HepG2 (cell line): ENCODE data around the gene CPLX3. TPM values are rescaled to one million over a fixed set of nuclear protein-coding genes. Genes with fewer than 3 reads are reported as not detected.

ENCODE experiments used
- BHLHE40 ChIP-seq: IDR thresholded peaks from 2 replicates; pipeline ENCODE4 v1.6.1; 2011; ENCODE audit warnings: low read length, improper control_type of control experiment
- BORCS8-MEF2B ChIP-seq: sonication (generic); formaldehyde crosslinking; IDR thresholded peaks from 2 replicates; pipeline ENCODE4 v1.8.0; 2022; ENCODE audit warnings: mild to moderate bottlenecking, missing genetic modification reagents
- GATAD1 ChIP-seq: IDR thresholded peaks from 2 replicates; pipeline ENCODE4 v1.6.1; 2016; ENCODE audit warnings: missing genetic modification reagents, missing compliant biosample characterization
- HCFC1 ChIP-seq: fragments of 150-350 bp; IDR thresholded peaks from 2 replicates; pipeline ENCODE4 v1.6.1; 2014; ENCODE audit warnings: low read depth, low read length
- HIVEP1 ChIP-seq: sonication (generic); formaldehyde crosslinking; IDR thresholded peaks from 2 replicates; pipeline ENCODE4 v1.4.0; 2020; ENCODE audit warnings: mild to moderate bottlenecking, missing genetic modification reagents
- HOXA7 ChIP-seq: sonication (generic); formaldehyde crosslinking; IDR thresholded peaks from 2 replicates; pipeline ENCODE4 v1.8.1; 2022; ENCODE audit warnings: mild to moderate bottlenecking, missing genetic modification reagents, moderate library complexity
- IKZF5 ChIP-seq: IDR thresholded peaks from 2 replicates; pipeline ENCODE4 v1.6.1; 2018; ENCODE audit warnings: missing genetic modification reagents, mild to moderate bottlenecking, missing compliant biosample characterization
- KDM2A ChIP-seq: sonication (generic); formaldehyde crosslinking; IDR thresholded peaks from 2 replicates; pipeline ENCODE4 v1.4.0; 2020; ENCODE audit warnings: low read depth, missing genetic modification reagents, borderline replicate concordance
- MEF2D ChIP-seq: sonication (generic); formaldehyde crosslinking; IDR thresholded peaks from 2 replicates; pipeline ENCODE4 v1.5.1; 2020; ENCODE audit warnings: mild to moderate bottlenecking, missing genetic modification reagents
- MLX ChIP-seq: IDR thresholded peaks from 2 replicates; pipeline ENCODE4 v1.6.1; 2016
- MYC ChIP-seq: sonication (generic); formaldehyde crosslinking; IDR thresholded peaks from 2 replicates; pipeline ENCODE4 v1.9.0; 2021; ENCODE audit warnings: missing genetic modification reagents, borderline replicate concordance
- NPAS2 ChIP-seq: sonication (generic); formaldehyde crosslinking; IDR thresholded peaks from 2 replicates; pipeline ENCODE4 v1.8.0; 2022; ENCODE audit warnings: mild to moderate bottlenecking, missing genetic modification reagents, borderline replicate concordance
- NR2F6 ChIP-seq, 2 experiments: IDR thresholded peaks; 2 replicates each; pipeline ENCODE4 v1.6.1; 2016; ENCODE audit warnings: antibody characterized with exemption in 1 of 2, mild to moderate bottlenecking in 1 of 2
- SALL2 ChIP-seq: sonication (generic); formaldehyde crosslinking; IDR thresholded peaks from 2 replicates; pipeline ENCODE4 v1.8.1; 2023; ENCODE audit warnings: mild to moderate bottlenecking, missing genetic modification reagents, inconsistent platforms
- SSRP1 ChIP-seq: IDR thresholded peaks from 2 replicates; pipeline ENCODE4 v1.6.1; 2016; ENCODE audit warnings: control low read depth
- YEATS4 ChIP-seq: sonication (generic); formaldehyde crosslinking; IDR thresholded peaks from 2 replicates; pipeline ENCODE4 v1.4.0; 2020; ENCODE audit warnings: missing genetic modification reagents, borderline replicate concordance
- ZBTB3 ChIP-seq: sonication (generic); formaldehyde crosslinking; IDR thresholded peaks from 2 replicates; pipeline ENCODE4 v1.4.0; 2020; ENCODE audit warnings: low read depth, mild to moderate bottlenecking, moderate library complexity, missing genetic modification reagents, borderline replicate concordance
- ZNF143 ChIP-seq: sonication (generic); formaldehyde crosslinking; IDR thresholded peaks from 2 replicates; pipeline ENCODE4 v1.4.0; 2020; ENCODE audit warnings: missing genetic modification reagents
- ZNF512B ChIP-seq: sonication (generic); formaldehyde crosslinking; IDR thresholded peaks from 2 replicates; pipeline ENCODE4 v1.5.1; 2020; ENCODE audit warnings: missing genetic modification reagents, mild to moderate bottlenecking, borderline replicate concordance
- ZNF558 ChIP-seq: sonication (generic); formaldehyde crosslinking; IDR thresholded peaks from 2 replicates; pipeline ENCODE4 v1.9.0; 2022; ENCODE audit warnings: mild to moderate bottlenecking, missing genetic modification reagents, borderline replicate concordance
- ZNF616 ChIP-seq: sonication (generic); formaldehyde crosslinking; IDR thresholded peaks from 2 replicates; pipeline ENCODE4 v1.5.0; 2020; ENCODE audit warnings: low read depth, mild to moderate bottlenecking, missing genetic modification reagents
- ZNF639 ChIP-seq: conservative IDR thresholded peaks from 2 replicates; pipeline ENCODE4 v1.6.1; 2018; ENCODE audit warnings: missing genetic modification reagents
- ZNF678 ChIP-seq: sonication (generic); formaldehyde crosslinking; IDR thresholded peaks from 2 replicates; pipeline ENCODE4 v1.4.0; 2020; ENCODE audit warnings: mild to moderate bottlenecking, missing genetic modification reagents
- ZNF709 ChIP-seq: sonication (generic); formaldehyde crosslinking; IDR thresholded peaks from 2 replicates; pipeline ENCODE4 v1.5.0; 2020; ENCODE audit warnings: mild to moderate bottlenecking, missing genetic modification reagents
- ZNF879 ChIP-seq: sonication (generic); formaldehyde crosslinking; IDR thresholded peaks from 2 replicates; pipeline ENCODE4 v1.8.1; 2023; ENCODE audit warnings: missing genetic modification reagents
- polyA plus RNA-seq, 8 experiments: library from polyadenylated mRNA; depleted of rRNA in 3 of 8; stranded (reverse) in 7 of 8; unstranded in 1 of 8; fragments of >200 nt; fragmentation: Illumina TruSeq in 4 of 8; extraction: Trizol in 4 of 8; gene quantifications; 2 replicates each; pipeline versions ENCODE4 v1.2.1 to v1.2.3, GENCODE V29; 2011 to 2016; ENCODE audit warnings: low read depth in 4 of 8, missing spikeins in 1 of 8, mixed read lengths in 1 of 8; ENCODE audit not compliant: insufficient read depth in 1 of 8
- total RNA-seq, 5 experiments: library from RNA; depleted of rRNA; stranded (reverse); fragments of >200 nt; fragmentation: Illumina TruSeq; extraction: Trizol; gene quantifications; 2 replicates each; pipeline ENCODE4 v1.2.3, GENCODE V29; 2016; ENCODE audit warnings: low read depth in 1 of 5

Gene CPLX3
- total and polyA plus RNA-seq, 2 of the 13 experiments (the other 11 are each of a cell fraction or from before 2014, with no cell fraction given), result not detected

GRCh38 chr15:74783072-74783807 is 43.2 kb upstream of the CPLX3 start (continued):
- TF ChIP-seq YEATS4 (CRISPR knock-in tag), result peak; percentile 45; the same call in 1 of the 2 replicates
- TF ChIP-seq ZNF558 (CRISPR knock-in tag), result no peak
- TF ChIP-seq BHLHE40, result peak; percentile 67; the same call in 1 of the 2 replicates
- TF ChIP-seq MEF2D, result 0 out of 2 replicates have a peak, but pooled peaks have one; percentile 47
- no peak for TF ChIP-seq ZBTB3 (CRISPR knock-in tag)
- peak; percentile 30; the same call in 1 of the 2 replicates for TF ChIP-seq BORCS8-MEF2B (CRISPR knock-in tag)
- TF ChIP-seq ZNF639, result no peak
- no peak for TF ChIP-seq SSRP1 (CRISPR knock-in tag)
- TF ChIP-seq NPAS2 (CRISPR knock-in tag), result no peak
- TF ChIP-seq ZNF678 (CRISPR knock-in tag), result no peak
- TF ChIP-seq HOXA7 (CRISPR knock-in tag), result no peak
- peak; percentile 85 for TF ChIP-seq MYC
- TF ChIP-seq ZNF879 (CRISPR knock-in tag), result 0 out of 2 replicates have a peak, but pooled peaks have one; percentile 74
- no peak for TF ChIP-seq HCFC1
- peak; percentile 48; the same call in 1 of the 2 replicates for TF ChIP-seq GATAD1
- TF ChIP-seq SALL2, result peak; percentile 53; the same call in 1 of the 2 replicates
- 0 out of 2 replicates have a peak, but pooled peaks have one; percentile 16 for TF ChIP-seq ZNF709 (CRISPR knock-in tag)
- 0 out of 2 replicates have a peak, but pooled peaks have one; percentile 44 for TF ChIP-seq HIVEP1 (CRISPR knock-in tag)
- TF ChIP-seq KDM2A (CRISPR knock-in tag), result peak; percentile 52; the same call in 1 of the 2 replicates
- TF ChIP-seq ZNF143 (CRISPR knock-in tag), result no peak
- TF ChIP-seq ZNF512B (CRISPR knock-in tag), result no peak
- no peak for TF ChIP-seq NR2F6 (IDR thresholded peaks at IDR 0.05)
- 0 out of 2 replicates have a peak, but pooled peaks have one; percentile 34 for TF ChIP-seq NR2F6 (CRISPR knock-in tag; IDR thresholded peaks at IDR 0.05)
- peak; percentile 55; the same call in 1 of the 2 replicates for TF ChIP-seq MLX
- TF ChIP-seq IKZF5 (CRISPR knock-in tag), result no peak; the same call in 1 of the 2 replicates
- TF ChIP-seq ZNF616 (CRISPR knock-in tag), result no peak
